ENCODE data around the gene ST6GALNAC3.

ST6GALNAC3 gene

DNA sequence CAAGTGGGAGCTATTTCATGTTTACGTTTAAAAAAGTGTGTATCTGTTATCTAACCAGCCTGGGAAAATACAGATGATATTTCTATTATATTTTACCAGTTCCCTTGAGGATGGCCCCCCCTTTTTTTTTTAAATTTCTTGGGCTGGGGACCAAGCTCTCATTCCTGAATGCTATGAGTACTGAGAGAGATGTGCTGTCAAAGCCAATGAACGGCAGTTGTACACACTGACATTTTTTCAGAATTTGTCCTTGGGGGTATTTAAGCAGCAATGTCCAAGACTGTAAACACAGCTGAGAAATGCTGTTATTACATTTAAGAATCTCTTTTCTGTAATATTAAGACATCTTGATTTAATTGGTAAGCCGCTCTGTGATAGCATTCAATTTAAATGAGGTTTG lies 177.9 kb downstream of the ST6GALNAC3 start:
- no peak for DNase-seq (ENCODE audit: low spot score)

DNA sequence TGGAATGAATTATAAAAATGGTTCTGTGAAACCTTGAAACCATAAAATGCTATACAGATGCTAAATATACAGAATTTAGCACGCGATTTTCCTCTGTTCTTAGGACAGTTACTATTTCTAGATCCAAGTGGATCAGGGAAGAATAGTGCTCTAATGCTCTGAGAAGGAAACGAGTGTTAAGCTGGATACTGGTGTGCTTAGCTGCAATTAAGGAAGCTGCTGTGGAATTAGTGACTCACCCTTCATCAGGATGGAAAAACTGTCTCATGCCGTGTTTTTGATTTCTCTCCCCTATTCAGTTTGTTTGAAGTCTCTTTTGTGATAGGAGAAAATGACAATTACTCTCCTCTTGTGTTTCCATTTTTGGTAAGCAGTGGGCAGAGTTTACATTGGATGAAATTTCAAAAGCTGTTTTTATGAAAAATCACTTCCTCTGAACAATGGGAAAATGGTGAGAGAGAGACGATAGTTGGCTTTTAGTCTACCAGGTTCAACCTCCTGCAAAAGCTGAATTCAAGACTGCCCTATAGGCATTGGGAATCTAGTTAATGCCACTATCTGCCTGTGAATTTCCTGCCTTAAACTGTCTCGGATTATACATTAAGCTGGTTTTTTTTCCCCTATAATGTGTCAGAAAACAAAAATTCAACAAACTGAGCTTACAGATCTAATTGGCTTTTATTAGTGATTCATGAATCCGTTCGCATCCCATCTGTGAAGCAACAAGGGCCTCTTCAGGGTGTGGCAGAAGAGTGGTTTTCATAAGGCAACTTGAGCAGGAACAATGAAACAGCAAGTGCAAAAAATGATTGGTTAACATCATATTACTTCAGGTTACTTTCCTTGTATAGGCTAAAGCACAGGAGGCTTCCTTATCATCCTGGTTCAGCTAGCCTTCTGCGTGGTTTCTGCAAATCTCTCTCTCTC lies 179.8 kb downstream of the ST6GALNAC3 start:
- no peak for DNase-seq (ENCODE audit: low spot score)

DNA sequence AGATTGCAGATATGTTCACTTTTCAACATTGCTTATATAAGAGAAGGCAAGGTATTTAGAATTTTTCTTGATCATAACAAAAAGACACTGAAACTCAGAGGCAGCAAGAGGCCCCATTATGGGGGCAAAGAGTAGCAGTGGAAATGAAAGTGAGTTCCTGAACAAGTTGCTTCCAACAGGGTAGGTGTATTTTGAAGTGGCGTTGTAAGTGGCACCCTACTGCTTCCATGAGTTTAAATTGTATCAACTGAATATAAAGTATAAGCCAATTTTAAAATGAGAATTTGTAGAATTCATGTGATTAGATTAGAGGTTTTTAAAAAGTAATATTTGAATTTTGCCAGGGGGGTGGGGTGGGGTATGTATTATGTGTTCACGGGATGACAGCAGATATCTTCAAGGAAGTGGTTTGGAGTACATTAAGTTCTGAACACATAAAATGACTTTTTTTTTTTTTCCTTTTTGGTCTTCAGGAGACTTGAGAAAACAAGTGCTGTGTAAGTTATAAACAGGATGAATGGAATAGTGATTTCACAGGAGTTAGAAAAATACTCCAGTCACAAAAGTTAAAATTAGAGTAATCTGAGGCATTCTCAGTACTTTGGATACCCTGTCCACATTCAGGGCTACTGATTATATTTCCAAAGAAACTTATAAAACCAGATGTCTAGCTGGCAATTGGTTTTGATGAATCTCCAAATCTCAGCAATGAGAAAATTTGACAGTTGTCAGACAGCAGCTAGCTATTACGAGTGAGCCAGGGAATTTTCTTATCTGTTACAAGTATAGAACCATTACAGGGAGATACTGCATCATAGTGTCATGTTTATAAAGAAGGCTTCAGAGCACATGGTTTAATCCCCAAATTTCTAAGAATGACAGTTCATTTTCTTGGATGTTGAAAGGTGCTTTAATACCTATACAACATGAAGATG lies 182.0 kb downstream of the ST6GALNAC3 start:
- no peak for DNase-seq (ENCODE audit: low spot score)

DNA sequence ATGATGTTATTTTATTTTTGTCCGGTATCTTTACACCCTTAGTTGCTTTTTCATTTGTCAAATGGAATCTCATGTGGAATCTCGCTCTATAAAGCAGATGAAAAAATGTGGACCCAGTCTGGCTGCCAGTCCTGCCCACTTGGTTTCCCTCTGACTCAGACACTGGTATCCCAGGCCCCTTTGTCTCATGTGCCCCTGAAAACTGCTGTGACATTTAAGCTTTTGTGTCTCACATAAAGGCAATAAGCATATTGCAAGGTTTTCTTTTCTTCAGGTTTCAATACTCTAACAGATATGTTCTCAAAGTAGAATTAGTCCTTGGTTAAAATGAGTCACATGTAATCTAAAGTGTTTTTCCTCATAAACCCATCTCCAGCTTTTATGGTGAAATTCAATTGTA lies 183.3 kb downstream of the ST6GALNAC3 start:
- DNase-seq (ENCODE audit: low spot score): no peak

DNA sequence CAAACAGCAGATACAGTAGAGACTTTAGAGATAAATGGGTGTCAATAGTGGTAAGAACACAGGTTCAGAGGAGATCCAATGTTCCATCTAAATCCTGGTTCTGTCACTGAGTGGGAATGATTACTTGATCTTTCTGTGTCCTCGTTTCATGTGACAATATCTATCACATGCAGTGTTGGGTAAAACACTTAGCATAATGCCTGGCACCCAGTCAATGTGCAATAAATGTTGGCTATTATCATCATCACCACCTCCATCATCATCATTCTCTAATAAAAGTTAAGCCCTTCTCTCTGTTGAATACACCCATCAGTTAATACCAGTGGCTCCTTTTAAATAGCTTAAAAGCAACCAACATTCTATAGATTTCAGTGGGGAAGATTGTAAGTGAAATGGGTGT lies 184.7 kb downstream of the ST6GALNAC3 start:
- DNase-seq (ENCODE audit: low spot score): no peak

DNA sequence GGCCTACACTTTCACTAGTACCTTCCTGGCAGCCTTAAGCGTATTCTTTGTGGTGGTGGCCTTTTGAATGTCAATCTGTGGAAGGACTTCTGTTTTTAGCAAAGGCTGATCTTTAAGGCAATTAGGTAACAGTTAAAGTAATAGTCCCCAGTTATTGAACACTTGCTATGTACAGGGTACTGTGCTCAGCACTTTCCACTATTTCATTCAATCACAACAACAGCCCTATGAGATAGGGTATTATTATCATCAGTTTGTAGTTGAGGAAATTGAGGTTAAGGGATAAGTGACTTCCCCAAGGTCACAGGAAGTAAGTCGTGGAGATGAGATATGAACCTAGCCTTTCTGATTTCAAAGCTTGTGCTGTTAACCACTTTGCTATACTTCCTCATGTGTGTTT lies 185.7 kb downstream of the ST6GALNAC3 start:
- no peak for DNase-seq (ENCODE audit: low spot score)

DNA sequence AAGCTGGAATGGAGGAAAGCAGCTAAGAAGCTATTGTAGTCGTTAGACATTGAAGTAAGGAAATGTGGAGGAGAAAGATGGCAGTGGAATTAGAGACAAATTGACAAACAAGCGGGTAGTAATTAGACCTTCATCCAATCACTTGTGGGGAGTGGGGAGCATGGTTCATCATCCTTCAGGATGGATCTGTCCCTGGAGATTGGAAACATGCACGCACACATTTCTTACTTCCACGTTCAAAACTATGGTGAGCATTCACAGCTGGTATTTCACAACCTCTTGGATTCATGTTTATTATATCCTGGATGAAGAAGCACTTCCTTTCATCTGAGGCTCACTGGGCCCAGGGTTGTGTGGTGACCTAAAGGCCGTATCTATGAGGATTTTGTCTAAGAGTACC lies 188.1 kb downstream of the ST6GALNAC3 start:
- no peak for DNase-seq (ENCODE audit: low spot score)

DNA sequence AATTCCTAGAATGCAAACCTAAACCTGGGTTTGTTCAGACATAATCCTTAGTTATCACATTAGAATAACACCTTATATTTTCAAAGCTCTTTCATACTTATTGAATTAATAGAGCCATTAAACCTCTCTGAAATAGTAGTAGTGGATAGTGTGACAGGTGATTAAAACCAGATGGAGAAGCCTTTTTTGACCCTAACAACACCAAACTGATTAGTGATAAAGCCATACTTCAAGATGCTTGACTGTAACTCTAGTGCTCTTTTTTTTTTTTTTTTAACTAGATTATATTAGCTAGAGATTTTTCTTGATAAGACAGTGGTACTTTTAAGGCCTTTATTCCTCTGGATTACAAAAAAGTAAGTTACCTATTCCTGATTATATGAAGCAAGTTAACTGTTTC lies 190.1 kb downstream of the ST6GALNAC3 start:
- no peak for DNase-seq (ENCODE audit: low spot score)

DNA sequence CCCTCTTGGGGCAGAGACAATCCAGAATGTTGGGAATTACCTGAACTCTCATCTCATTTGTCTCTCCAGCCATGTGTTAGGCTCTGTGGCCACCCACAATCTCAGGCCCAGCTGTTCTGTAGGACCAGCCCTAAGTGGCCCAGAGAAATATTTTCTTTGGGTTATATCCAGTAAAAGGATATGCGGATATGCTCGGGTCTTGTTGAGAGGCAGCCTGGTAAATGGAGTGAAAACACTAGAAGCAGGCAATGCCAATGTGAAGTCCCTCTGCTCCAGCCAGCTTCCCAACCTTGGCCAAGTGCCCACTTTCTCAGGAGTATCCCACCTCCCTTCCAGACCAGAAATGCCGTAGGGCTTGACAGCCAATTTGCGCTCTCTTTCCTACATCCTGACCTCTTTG lies 192.2 kb downstream of the ST6GALNAC3 start:
- no peak for DNase-seq (ENCODE audit: low spot score)

DNA sequence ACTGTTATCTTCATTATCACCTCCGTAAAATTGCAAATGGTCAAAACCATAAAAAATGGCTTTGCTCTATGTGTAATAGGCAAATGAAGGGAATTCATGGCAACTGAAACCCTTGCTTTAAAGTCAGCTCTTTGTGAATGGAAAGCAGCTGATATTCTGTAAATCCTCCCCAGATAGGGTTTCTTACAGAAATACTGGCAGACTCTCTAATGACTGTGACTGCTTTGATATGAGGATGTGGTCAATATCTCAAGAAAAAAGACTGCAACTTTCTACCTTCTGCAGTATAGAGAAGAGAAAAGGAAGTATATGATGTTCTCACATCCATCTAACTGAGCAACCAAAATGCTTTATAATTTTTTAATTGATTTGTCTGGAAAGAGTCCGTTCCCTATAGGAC lies 193.1 kb downstream of the ST6GALNAC3 start:
- DNase-seq (ENCODE audit: low spot score): no peak

DNA sequence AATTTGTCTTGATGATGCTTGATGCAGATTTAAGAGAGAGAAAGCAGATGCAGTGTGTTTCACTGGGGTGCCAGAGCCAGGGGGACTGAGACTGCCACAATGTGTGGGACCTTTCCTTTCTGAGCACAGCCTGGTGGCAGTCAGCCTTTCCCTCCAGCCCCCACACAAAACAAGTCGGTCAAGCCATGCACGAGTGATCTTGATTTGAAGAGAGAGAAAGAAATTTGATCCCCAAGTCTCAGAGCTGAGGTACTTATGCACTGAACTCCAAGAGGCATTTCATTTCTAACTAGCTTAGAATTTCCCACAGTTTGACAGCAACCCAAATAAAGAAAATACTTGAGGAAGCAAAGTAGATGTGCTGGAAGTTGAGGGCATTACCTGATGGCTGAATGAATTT lies 193.8 kb downstream of the ST6GALNAC3 start:
- no peak for DNase-seq (ENCODE audit: low spot score)

DNA sequence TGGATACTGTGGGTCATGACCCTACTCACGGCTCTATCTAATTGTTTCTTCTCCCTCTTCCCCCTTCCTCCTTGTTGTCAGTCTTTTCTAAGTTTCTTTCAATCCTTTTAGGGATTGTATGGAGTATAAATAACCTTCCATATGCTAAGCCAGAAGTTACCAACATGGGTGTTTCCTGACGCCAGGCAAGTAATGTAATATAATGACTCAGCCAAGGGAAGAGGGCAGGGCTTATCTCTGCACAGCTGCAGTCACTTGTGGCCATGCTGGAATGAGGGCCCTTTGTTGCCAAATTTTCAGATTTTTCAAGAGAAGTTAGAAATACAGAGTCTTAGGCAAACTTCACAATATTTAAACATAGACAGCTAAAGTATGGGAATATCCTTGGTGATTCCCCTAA lies 194.6 kb downstream of the ST6GALNAC3 start:
- no peak for DNase-seq (ENCODE audit: low spot score)

DNA sequence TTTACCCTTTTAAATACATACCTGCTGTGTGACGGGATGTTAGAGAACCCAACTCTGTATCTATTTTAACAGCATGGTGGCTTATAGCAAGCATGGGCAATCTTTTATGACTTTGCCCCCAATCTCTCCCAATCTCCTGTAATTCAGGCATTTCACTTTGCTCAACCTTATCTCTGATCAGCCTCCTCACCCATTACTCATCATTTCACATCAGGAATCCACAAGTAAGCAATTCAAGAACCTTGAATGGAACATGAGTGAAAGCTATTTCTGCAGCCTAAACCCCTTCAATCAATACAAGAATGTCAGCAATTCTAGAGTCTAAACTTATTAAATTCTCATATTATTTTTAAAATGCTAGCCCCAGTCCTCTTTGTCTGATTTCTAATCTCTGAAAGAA lies 199.8 kb downstream of the ST6GALNAC3 start:
- DNase-seq (ENCODE audit: low spot score): no peak

DNA sequence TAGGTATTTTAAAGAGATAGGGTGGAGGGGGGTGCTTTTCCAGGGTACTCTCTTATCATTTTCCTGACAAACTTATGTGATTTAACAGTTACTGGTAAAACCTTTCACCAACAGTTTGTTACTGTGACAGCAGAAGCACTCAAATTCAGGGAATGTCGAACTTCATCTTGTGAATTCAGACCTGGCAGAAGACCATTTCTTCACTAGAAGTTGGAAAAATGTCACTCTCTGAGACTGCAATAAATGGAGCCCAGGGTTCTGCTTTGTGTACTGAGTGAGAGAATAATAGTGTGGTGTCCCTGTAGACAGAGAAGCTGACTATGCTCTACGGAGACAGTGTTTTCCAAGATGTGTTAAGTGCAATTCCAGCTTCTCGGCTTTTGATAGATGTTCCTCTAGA lies 200.2 kb downstream of the ST6GALNAC3 start:
- no peak for DNase-seq (ENCODE audit: low spot score)

DNA sequence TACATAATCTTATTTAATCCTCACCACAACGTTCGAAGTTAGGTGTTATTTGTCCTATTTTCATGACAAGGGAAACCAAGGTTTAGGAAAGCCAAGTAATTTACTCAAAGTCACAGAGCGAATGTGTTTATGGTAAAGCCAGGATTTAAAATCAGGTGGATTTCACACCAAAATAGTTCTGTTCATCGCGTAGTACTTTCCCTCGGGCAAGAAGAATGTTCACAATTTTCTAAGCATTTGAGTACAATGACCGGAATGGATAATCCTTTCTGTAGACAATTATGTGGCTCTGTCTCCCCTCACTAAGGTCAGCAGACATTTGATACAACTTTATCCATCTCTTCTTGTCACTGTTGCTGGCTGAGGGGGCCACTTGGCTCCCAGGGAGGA lies 204.2 kb downstream of the ST6GALNAC3 start:
- DNase-seq (ENCODE audit: low spot score): no peak

DNA sequence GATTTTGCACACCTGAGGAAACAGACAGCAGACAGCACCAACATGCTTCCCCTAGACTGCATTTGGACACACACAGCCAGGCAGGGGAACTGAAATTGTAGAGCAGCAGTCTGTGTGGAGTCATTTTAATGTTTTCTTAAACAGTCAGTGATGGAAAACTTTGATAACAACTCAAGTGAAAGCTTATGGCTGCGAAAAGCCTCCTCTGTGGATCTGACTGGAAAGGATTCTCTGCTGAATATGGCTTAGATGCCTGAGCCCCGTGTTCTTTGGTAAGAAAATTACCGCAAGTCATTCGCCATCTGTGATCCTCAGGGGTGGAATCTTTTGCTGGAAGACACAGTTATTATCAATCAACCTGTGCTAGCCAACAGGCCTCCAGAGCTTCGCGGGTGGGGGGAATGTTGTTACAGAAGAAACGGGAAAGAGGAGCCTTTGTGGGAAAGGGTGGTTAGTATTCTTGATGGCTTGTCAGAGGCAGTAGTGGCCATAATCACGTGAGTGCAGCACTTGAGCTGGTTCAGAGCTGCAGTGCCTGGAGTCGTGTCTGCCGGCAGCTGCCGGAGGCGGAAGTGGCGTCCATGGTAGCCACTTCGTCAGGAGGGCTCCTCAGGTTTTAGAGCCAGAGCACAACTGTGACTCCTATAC lies 204.7 kb downstream of the ST6GALNAC3 start:
- peak; percentile 4 for DNase-seq (ENCODE audit: low spot score)

DNA sequence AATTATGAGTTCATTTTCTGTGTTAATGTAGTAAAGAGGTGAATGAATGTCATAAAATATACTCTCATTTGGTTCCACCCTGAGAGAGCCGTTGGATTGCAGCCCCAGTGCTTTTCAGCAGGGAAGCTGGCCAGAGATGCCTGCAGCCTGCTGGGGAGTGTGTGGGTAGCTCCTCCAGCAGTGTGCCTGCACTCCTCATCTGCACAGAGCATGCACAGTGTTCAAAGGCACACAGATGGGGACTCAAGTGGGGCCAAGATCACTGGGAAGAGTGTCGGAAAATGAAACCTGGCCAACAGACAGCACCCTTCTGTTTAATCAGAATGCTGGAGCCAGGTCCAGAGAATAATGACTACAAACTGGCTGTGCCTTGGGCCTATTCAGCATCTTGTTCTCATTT lies 206.8 kb downstream of the ST6GALNAC3 start:
- no peak for DNase-seq (ENCODE audit: low spot score)

DNA sequence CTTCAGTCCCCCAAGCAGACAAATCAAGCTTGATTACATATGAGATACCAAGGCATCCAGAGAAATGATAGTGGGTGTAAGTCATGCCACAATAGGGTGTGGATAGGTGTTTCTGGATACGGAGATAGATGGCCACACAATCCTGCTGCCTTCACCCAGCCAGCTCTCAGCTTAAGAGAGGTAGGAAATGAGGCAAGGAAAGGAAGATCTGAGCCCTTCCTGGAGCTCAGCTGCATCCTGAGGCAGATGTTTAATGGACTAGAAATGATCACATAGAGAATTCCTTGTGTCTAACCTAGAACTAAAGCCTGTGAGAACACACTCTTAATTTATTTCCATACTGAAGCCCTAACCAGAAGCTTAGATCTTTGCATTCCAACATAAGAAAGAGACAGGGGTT lies 210.3 kb downstream of the ST6GALNAC3 start:
- DNase-seq (ENCODE audit: low spot score): no peak

DNA sequence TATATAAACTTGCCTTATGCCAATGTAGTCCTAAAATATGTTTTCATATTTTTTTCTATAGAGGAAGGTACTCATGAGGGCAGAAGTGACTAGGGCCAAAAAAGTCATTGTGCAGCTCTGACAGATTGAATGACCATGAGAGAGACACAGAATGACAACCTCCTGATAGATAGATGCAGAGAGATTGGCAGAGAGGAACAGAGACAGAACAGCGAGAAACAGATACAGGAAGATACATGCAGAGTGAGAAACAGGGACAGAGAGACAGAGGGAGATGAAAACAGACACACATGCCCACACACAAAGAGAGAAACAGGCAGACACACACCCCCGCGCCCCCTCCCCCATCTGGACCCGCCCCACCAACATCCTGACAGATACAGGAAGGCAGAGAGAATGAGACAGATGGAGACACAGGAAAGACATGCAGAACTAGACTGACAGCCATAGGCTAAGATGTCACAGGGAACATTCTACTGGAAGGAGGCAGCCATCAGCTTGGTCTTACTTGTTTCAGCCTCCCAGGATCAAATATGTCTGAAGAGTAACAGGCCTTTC lies 211.1 kb downstream of the ST6GALNAC3 start:
- no peak for DNase-seq (ENCODE audit: low spot score)

DNA sequence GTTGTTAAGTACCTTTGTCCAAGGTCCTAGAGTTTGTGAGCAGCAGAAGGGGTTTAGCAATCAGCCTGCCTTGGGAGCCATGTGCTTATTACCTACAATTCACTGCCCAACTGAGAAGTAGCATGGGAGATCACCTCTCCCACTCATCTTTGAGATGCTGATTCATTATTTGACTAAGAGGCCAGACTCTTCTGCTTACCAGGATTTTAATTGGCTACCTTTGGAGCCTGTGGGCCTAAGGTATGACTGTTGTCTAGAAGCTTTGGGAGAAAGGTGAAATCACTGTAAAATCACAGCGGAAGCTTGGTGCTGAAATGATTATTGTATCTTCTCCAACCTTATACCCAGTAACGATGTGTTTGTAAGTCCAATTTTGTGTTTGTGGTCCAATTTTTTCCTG lies 213.4 kb downstream of the ST6GALNAC3 start:
- no peak for DNase-seq (ENCODE audit: low spot score)

DNA sequence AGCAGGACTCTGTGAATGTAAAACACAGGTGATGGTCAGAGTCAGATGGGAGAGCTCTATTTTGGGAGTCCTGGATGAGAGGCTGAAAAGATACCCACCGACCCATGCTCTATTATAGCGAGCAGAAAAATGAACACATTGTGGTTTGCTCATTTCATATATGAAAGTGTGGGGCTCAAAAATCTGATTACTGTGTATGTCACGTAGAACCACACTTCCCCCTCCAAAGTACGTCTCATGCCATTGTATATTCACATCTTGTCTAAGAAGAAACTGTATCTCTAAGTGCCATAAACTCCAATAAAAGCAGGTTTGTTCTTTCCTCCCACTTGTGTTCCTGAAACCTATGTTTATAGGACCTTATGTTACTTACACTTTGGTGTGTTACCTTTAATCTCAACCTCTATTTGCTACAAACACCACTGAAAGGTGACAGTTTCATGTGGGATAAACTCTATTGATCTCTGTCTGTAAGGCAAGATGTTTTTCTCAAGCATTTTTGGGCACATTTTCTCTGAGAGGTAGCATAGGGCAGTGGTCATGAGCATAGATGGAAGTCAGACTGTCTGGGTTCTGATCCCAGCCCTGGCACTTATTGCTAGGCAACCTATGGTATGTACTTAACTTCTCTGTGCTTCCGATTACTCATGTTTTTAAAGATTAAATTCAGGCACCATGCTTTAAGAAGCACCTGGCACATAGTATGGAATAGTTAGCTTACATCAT lies 214.4 kb downstream of the ST6GALNAC3 start:
- DNase-seq (ENCODE audit: low spot score): no peak

DNA sequence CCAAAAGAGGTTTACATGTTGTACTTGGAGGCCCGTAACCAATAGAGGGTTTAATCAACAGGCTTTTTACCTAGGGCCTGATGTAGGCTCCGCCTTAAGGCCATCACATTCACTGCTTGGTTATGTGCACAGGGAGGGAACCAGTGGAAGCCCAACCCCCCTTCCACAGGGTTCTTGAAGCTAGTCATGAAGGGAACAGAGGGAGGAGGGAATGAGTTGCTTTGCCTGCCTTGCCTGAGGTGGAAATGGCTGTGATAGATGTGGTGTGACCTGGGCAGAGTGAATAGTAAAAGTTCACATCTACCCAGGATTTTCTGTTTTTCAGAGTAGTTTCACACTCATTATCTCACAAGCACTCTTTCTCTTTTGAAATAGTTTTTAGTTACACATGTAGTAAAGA lies 215.1 kb downstream of the ST6GALNAC3 start:
- DNase-seq (ENCODE audit: low spot score): no peak
